Transverse colon (tissue), 4 donors: ENCODE measurements around the gene IER5L. TPM values are rescaled to one million over a fixed set of nuclear protein-coding genes. Genes with fewer than 3 reads are reported as not detected.

Experiments
- DNase-seq: peaks from one replicate; pipeline ENCODE4 v3.0.0-alpha.2; 2019
- H3K27ac ChIP-seq, 4 donors: fragments of 200-600 bp; sonication (generic); 2 replicates each; pipeline ENCODE4 v1.5.1; 2016 to 2018; ENCODE audit warnings: inconsistent platforms in 4 of 4
- H3K27me3 ChIP-seq: fragments of 200-600 bp; sonication (generic); 2 replicates; pipeline ENCODE4 v1.5.1; 2017; ENCODE audit warnings: inconsistent platforms
- H3K36me3 ChIP-seq, 4 donors: fragments of 200-600 bp; sonication (generic); 2 replicates each; pipeline ENCODE4 v1.5.1; 2017 to 2019; ENCODE audit warnings: inconsistent platforms in 4 of 4
- H3K4me1 ChIP-seq, 4 donors: fragments of 200-600 bp; sonication (generic); 2 replicates each; pipeline ENCODE4 v1.5.1; 2017 to 2020; ENCODE audit warnings: inconsistent platforms in 4 of 4
- H3K4me3 ChIP-seq, 4 donors: fragments of 200-600 bp; sonication (generic); 1 replicate in 1 of 4; 2 replicates in 3 of 4; pipeline versions ENCODE4 v1.5.1 to v1.6.1; 2017 to 2019; ENCODE audit warnings: inconsistent platforms in 4 of 4
- H3K9me3 ChIP-seq, 2 donors: fragments of 200-600 bp; sonication (generic); 2 replicates each; pipeline ENCODE4 v1.5.1; 2017 to 2019; ENCODE audit warnings: inconsistent platforms in 2 of 2
- CTCF ChIP-seq, 5 experiments: fragments of 200-600 bp in 3 of 5; fragments of 450-650 bp in 2 of 5; sonication (generic) in 3 of 5; IDR thresholded peaks; 1 replicate in 2 of 5; 2 replicates in 3 of 5; pipeline ENCODE4 v1.5.1; 2016 to 2017; ENCODE audit warnings: antibody characterized with exemption in 5 of 5, inconsistent platforms in 3 of 5, mild to moderate bottlenecking in 2 of 5, moderate library complexity in 1 of 5
- EP300 ChIP-seq: sonication (generic); formaldehyde crosslinking; IDR thresholded peaks from one replicate; pipeline ENCODE4 v1.6.1; 2017; ENCODE audit warnings: antibody characterized with exemption, low read depth
- POLR2A ChIP-seq: fragments of 450-650 bp; IDR thresholded peaks from one replicate; pipeline ENCODE4 v1.6.1; 2016; ENCODE audit warnings: antibody characterized with exemption, mild to moderate bottlenecking, moderate library complexity
- POLR2AphosphoS5 ChIP-seq, 3 donors: sonication (generic); formaldehyde crosslinking; IDR thresholded peaks; one replicate each; pipeline ENCODE4 v1.6.1; 2016; ENCODE audit warnings: antibody characterized with exemption in 3 of 3
- WGBS, 2 donors: methylation state at CpG; one replicate each; pipeline ENCODE4 v1.1.5; 2018; ENCODE audit warnings: low coverage in 1 of 2; 5-methylcytosine and 5-hydroxymethylcytosine counted together
- in situ Hi-C, 4 donors: fragments of 200-750 bp; cut with MboI; loops; one replicate each; pipeline versions ENCODE4 v1.15.0 to v1.15.1; 2017; ENCODE audit warnings: low sequenced_read_pairs in 3 of 4, low pct_ligation_motif_present in 1 of 4, low pct_unique_long_range_greater_than_20kb in 1 of 4
- intact Hi-C: fragments of 100-400 bp; cut with DNase I; formaldehyde crosslinking; loops from one replicate; pipeline ENCODE4 v1.15.1; 2023; ENCODE audit warnings: low total_unique reads
- total RNA-seq, 4 donors: library from RNA; depleted of rRNA; stranded (reverse); fragments of >200 nt; gene quantifications; one replicate each; pipeline ENCODE4 v1.1.0, GENCODE V29; 2016

Gene IER5L
- total RNA-seq, 4 donors from 2014 or later = 1.8 to 6.5 (median 5.2) TPM

- H3K4me1 ChIP-seq = no peaks in the 10 kb centered on the region
- no peaks in the 10 kb centered on the region for H3K9me3 ChIP-seq
- no peak for DNase-seq
- in situ Hi-C loops = no loop called here
- intact Hi-C loops = no loop called here
- 92% methylated on average over 5 of the region's 5 CpGs; no CpG with 5 or more reads in 1 of the 2 donors for WGBS, 2 donors
- no peak for TF ChIP-seq POLR2A
- TF ChIP-seq POLR2AphosphoS5 (IDR thresholded peaks at IDR 0.05) = no peak
- H3K27ac ChIP-seq = no peak overlapping the region
- H3K36me3 ChIP-seq = no peaks in the 10 kb centered on the region
- H3K27me3 ChIP-seq = no peaks in the 10 kb centered on the region
- no peak overlapping the region for H3K4me3 ChIP-seq
These were observed 35.5 kb upstream of the IER5L start for GRCh38 chr9:129213551-129213950.

- DNase-seq = no peak
- Histone ChIP-seq H3K27ac (no peak overlapping the region), H3K4me3 (no peak overlapping the region), H3K9me3 (no peaks in the 10 kb centered on the region), H3K4me1 (no peaks in the 10 kb centered on the region), H3K27me3 (no peaks in the 10 kb centered on the region), H3K36me3 (no peaks in the 10 kb centered on the region)
- TF ChIP-seq POLR2AphosphoS5 (IDR thresholded peaks at IDR 0.05) = no peak
- no peak for TF ChIP-seq EP300
- no peak for TF ChIP-seq POLR2A
- no peak for TF ChIP-seq CTCF (IDR thresholded peaks at IDR 0.05)
- WGBS, 2 donors = 78% methylated on average over 7 of the region's 7 CpGs; no CpG with 5 or more reads in 1 of the 2 donors
- in situ Hi-C loops = no loop called here
- intact Hi-C loops = no loop called here
These were observed 33.6 kb upstream of the IER5L start for GRCh38 chr9:129211686-129212085.

GRCh38 chr9:129210125-129210524, 32.1 kb upstream of the IER5L start:
- no peaks in the 10 kb centered on the region for H3K4me1 ChIP-seq
- H3K36me3 ChIP-seq = no peaks in the 10 kb centered on the region
- H3K27me3 ChIP-seq = no peaks in the 10 kb centered on the region
- H3K9me3 ChIP-seq = no peaks in the 10 kb centered on the region
- DNase-seq = no peak
- WGBS, 2 donors = 91 to 93% methylated on average over 3 to 4 of the region's 5 CpGs
- intact Hi-C loops = no loop called here
- in situ Hi-C loops = no loop called here
- TF ChIP-seq POLR2A = no peak
- TF ChIP-seq EP300 = no peak
- no peak for TF ChIP-seq CTCF (IDR thresholded peaks at IDR 0.05)
- TF ChIP-seq POLR2AphosphoS5 (IDR thresholded peaks at IDR 0.05) = no peak
- no peak overlapping the region for H3K27ac ChIP-seq
- no peak overlapping the region for H3K4me3 ChIP-seq

GRCh38 chr9:129209580-129209979, 31.5 kb upstream of the IER5L start:
- 92 to 95% methylated on average over 5 to 7 of the region's 7 CpGs for WGBS, 2 donors
- in situ Hi-C loops (no loop called here), intact Hi-C loops (no loop called here)

More at GRCh38 chr9:129209580-129209979, 31.5 kb upstream of the IER5L start:
- no peaks in the 10 kb centered on the region for H3K4me1 ChIP-seq
- H3K27ac ChIP-seq = no peak overlapping the region
- H3K36me3 ChIP-seq = no peaks in the 10 kb centered on the region
- TF ChIP-seq CTCF (IDR thresholded peaks at IDR 0.05) (no peak), POLR2A (no peak), POLR2AphosphoS5 (IDR thresholded peaks at IDR 0.05) (no peak), EP300 (no peak)
- no peaks in the 10 kb centered on the region for H3K9me3 ChIP-seq
- H3K27me3 ChIP-seq = no peaks in the 10 kb centered on the region
- no peak for DNase-seq
- H3K4me3 ChIP-seq = no peak overlapping the region
